ENCODE measurements around the gene MYO1D. TPM values are rescaled to one million over a fixed set of nuclear protein-coding genes. Genes with fewer than 3 reads are reported as not detected.
A peak's percentile ranks its signal among the peaks of the same experiment; 100 is the strongest.

Gene MYO1D
- total and polyA plus RNA-seq, 8 donors: 16.7 to 43.0 (median 29.4) TPM

DNA sequence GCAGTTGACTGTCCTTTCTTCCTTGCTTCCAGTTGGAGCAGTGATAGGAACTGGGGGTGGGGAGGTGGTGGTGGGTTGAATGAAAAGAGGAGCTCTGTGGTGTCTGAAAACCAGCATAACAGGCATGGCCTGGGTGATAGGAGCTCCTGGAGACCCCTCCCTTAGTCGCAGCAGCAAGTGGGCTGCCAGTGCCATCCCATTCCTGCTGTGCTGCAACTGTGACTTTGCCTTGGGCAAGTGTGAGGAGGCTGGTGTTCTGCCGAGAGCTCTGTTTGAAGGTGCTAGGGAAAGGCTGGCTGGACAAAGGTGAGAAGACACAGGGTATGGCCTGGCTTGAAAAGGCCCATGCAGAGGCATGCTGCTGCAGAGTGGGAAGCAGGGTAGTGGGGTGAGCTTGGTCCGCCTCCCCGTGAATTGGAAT lies 392.9 kb downstream of the MYO1D start:
- TF ChIP-seq CTCF (IDR thresholded peaks at IDR 0.05): no peak
- no peak for DNase-seq
- H3K36me3 ChIP-seq: peaks cover 3 to 29% (median 9%) of the 10 kb centered on the region in 3 donors
- H3K27me3 ChIP-seq: no peaks in the 10 kb centered on the region
- intact Hi-C loops (cut with DNase I): loop anchor here in 2 of 3 donors (5.0 to 10.0 kb wide), 2 partner anchors 271 to 273 kb away; no protein-coding TSS in a partner anchor
- no peak overlapping the region for H3K4me3 ChIP-seq
- peaks cover 0 to 10% (median 7%) of the 10 kb centered on the region in 3 donors for H3K4me1 ChIP-seq
- 85% methylated on average over 4 of the region's 4 CpGs for WGBS, 2 donors
- H3K9me3 ChIP-seq: no peaks in the 10 kb centered on the region
- ATAC-seq: no peak
- FAIRE-seq: no peak
- H3K27ac ChIP-seq: peak overlapping the region in 2 of 4 donors; percentile 38 to 55

- TF ChIP-seq CTCF (IDR thresholded peaks at IDR 0.05): peak in 3 of 4 donors; percentile 23 to 38 (median 34)
- intact Hi-C loops (cut with DNase I): loop anchor here in 2 of 3 donors (5.0 to 10.0 kb wide), 2 partner anchors 271 to 274 kb away; no protein-coding TSS in a partner anchor
- no peak for FAIRE-seq
- peaks cover 0 to 10% (median 7%) of the 10 kb centered on the region in 3 donors for H3K4me1 ChIP-seq
- H3K36me3 ChIP-seq: peaks cover 3 to 29% (median 9%) of the 10 kb centered on the region in 3 donors
- no peaks in the 10 kb centered on the region for H3K9me3 ChIP-seq
- no peak overlapping the region for H3K4me3 ChIP-seq
- WGBS, 2 donors: 10 to 16% methylated on average over 7 of the region's 7 CpGs
- H3K27ac ChIP-seq: peak overlapping the region; percentile 38 to 65 (median 58)
- peak in 4 of 6 donors; percentile 44 to 54 (median 51) for DNase-seq
- H3K27me3 ChIP-seq: no peaks in the 10 kb centered on the region
- ATAC-seq: peak; percentile 66 to 79 (median 73)
These were observed 393.4 kb downstream of the MYO1D start for GRCh38 chr17:32483451-32484019.

DNA sequence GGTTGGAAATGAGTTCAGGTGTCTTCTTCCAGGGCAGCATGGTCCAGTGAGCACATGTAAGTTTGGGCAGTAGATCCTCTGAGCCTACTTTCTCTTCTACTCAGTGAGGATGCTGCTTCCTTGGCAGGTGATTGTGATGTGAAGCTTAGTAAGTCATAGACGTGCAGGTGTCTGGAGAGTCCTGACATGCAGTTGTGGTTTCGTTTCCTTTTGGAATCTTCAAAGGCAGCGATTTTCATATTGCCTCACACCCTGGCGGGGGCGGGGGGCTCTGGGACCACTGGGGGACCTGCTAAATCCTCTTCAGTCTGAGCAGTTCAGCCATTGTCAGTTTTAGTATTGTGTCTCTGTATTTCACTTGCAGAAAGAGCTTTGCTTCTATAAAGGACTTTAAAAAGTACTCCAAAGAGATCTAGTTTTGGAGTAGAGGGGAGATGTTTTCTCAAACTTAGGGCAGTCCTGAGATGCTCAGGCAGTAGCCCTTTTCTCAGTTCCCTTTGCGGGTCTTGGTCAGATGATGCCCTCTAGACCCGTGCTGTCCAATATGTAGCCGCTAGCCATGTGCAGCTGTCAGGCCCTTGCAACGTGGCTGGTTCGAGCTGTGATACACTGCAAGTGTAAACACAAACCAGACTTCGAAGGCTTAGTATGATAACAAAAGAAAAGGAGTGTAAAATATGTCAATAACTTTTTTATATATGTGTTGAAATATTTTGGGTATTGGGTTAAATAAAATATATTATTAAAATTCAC lies 394.2 kb downstream of the MYO1D start:
- ATAC-seq (no peak), DNase-seq (no peak), FAIRE-seq (no peak)
- Histone ChIP-seq H3K4me1 (peaks cover 0 to 9% (median 7%) of the 10 kb centered on the region in 3 donors), H3K4me3 (no peak overlapping the region), H3K36me3 (peaks cover 5 to 31% (median 11%) of the 10 kb centered on the region in 3 donors), H3K9me3 (no peaks in the 10 kb centered on the region), H3K27ac (peak overlapping the region; percentile 38 to 65 (median 58)), H3K27me3 (no peaks in the 10 kb centered on the region)
- WGBS, 2 donors: 58 to 64% methylated on average over 11 of the region's 11 CpGs
- intact Hi-C loops (cut with DNase I): loop anchor here in 2 of 3 donors (5.0 to 10.0 kb wide), 2 partner anchors 272 to 275 kb away; no protein-coding TSS in a partner anchor
- TF ChIP-seq CTCF (IDR thresholded peaks at IDR 0.05): no peak

- intact Hi-C loops (cut with DNase I): loop anchor here in 2 of 3 donors (5.0 to 10.0 kb wide), 2 partner anchors 274 to 276 kb away; no protein-coding TSS in a partner anchor
- WGBS, 2 donors: 87 to 91% methylated on average over 8 of the region's 8 CpGs
- no peak for ATAC-seq
These were observed 395.7 kb downstream of the MYO1D start for GRCh38 chr17:32481193-32481592.

More at GRCh38 chr17:32481193-32481592, 395.7 kb downstream of the MYO1D start:
- H3K4me3 ChIP-seq: no peak overlapping the region
- no peak for TF ChIP-seq CTCF (IDR thresholded peaks at IDR 0.05)
- H3K27ac ChIP-seq: no peak overlapping the region
- no peak for DNase-seq
- FAIRE-seq: no peak
- no peaks in the 10 kb centered on the region for H3K9me3 ChIP-seq
- H3K36me3 ChIP-seq: peaks cover 8 to 47% (median 21%) of the 10 kb centered on the region in 3 donors
- no peaks in the 10 kb centered on the region for H3K27me3 ChIP-seq
- H3K4me1 ChIP-seq: peaks cover 0 to 7% (median 6%) of the 10 kb centered on the region in 3 donors

Measured in pancreas (tissue), 10 donors.